Caco-2 (cell line): ENCODE results near the gene TRIM7. TPM values are rescaled to one million over a fixed set of nuclear protein-coding genes. Genes with fewer than 3 reads are reported as not detected.

Experiments used
- BruUV-seq: library from RNA; stranded (reverse); fragments of 400-500 nt; replicated peaks from 2 replicates; lab custom pipeline; 2021; lab: Mats Ljungman, UMichigan
- CTCF ChIA-PET: fragments of 300-600 bp; sonication (Branson Sonifier 250); formaldehyde crosslinking; loops from one replicate; lab custom pipeline; 2022; ENCODE audit warnings: antibody characterized with exemption; lab: Charles Lee
- POLR2A ChIA-PET: fragments of 300-600 bp; sonication (Branson Sonifier 250); formaldehyde crosslinking; loops from one replicate; lab custom pipeline; 2022; ENCODE audit warnings: antibody characterized with exemption; lab: Charles Lee
- DNase-seq, 2 experiments: peaks; one replicate each; pipeline versions ENCODE4 v3.0.0 to v3.0.0-alpha.2; 2020 to 2022
- H3K27me3 ChIP-seq: replicated peaks from 2 replicates; pipeline ENCODE4 v1.6.0; 2011; ENCODE audit warnings: low read length; ENCODE audit not compliant: control insufficient read depth, insufficient read depth
- H3K36me3 ChIP-seq: 2 replicates; pipeline ENCODE4 v1.5.1; 2011; ENCODE audit warnings: low read length; ENCODE audit not compliant: control insufficient read depth, insufficient read depth
- H3K4me1 ChIP-seq: fragments of 250-450 bp; sonication (Bioruptor Pico); 2 replicates; pipeline ENCODE4 v1.5.1; 2020; ENCODE audit warnings: mild to moderate bottlenecking
- H3K4me3 ChIP-seq: 2 replicates; pipeline ENCODE4 v1.5.1; 2011; ENCODE audit warnings: low read depth, mild to moderate bottlenecking, control low read depth, low read length
- H3K9me3 ChIP-seq: fragments of 250-450 bp; sonication (Bioruptor Pico); 2 replicates; pipeline ENCODE4 v1.5.1; 2020; ENCODE audit warnings: mild to moderate bottlenecking, moderate library complexity
- H3K27ac Mint-ChIP-seq: one replicate; pipeline ENCODE4 v1.8.0; 2022; ENCODE audit warnings: mixed read lengths; ENCODE audit not compliant: unreplicated experiment
- H3K27me3 Mint-ChIP-seq: one replicate; pipeline ENCODE4 v1.8.0; 2022; ENCODE audit warnings: mixed read lengths; ENCODE audit not compliant: insufficient read depth, unreplicated experiment
- H3K36me3 Mint-ChIP-seq: one replicate; pipeline ENCODE4 v1.8.0; 2022; ENCODE audit warnings: mild to moderate bottlenecking, mixed read lengths; ENCODE audit not compliant: insufficient read depth, unreplicated experiment
- H3K4me1 Mint-ChIP-seq: one replicate; pipeline ENCODE4 v1.8.0; 2022; ENCODE audit warnings: low read depth, mixed read lengths; ENCODE audit not compliant: unreplicated experiment
- H3K4me3 Mint-ChIP-seq: one replicate; pipeline ENCODE4 v1.8.0; 2022; ENCODE audit warnings: mild to moderate bottlenecking, moderate library complexity, mixed read lengths; ENCODE audit not compliant: unreplicated experiment
- H3K9me3 Mint-ChIP-seq: one replicate; pipeline ENCODE4 v1.8.0; 2022; ENCODE audit warnings: mixed read lengths; ENCODE audit not compliant: unreplicated experiment
- CTCF ChIP-seq, 2 experiments: fragments of 200-600 bp in 1 of 2; IDR thresholded peaks; 1 replicate in 1 of 2; 2 replicates in 1 of 2; pipeline versions ENCODE4 v1.5.1 to v1.8.0; 2011 to 2022; ENCODE audit warnings: antibody characterized with exemption in 1 of 2, control low read depth in 1 of 2, inconsistent platforms in 1 of 2, low read depth in 1 of 2, low read length in 1 of 2, mild to moderate bottlenecking in 1 of 2, moderate library complexity in 1 of 2; ENCODE audit not compliant: insufficient read depth in 1 of 2, severe bottlenecking in 1 of 2, unreplicated experiment in 1 of 2
- intact Hi-C: fragments of 100-400 bp; cut with micrococcal nuclease; formaldehyde crosslinking; loops from one replicate; pipeline ENCODE4 v1.10.0; 2022; ENCODE audit not compliant: unreplicated experiment
- total RNA-seq: library from RNA; stranded (reverse); gene quantifications from 2 replicates; pipeline ENCODE4 v1.2.3, GENCODE V29; 2022

The TRIM7 gene
- total RNA-seq, 1 experiment from 2014 or later, result 0.86 TPM

DNA sequence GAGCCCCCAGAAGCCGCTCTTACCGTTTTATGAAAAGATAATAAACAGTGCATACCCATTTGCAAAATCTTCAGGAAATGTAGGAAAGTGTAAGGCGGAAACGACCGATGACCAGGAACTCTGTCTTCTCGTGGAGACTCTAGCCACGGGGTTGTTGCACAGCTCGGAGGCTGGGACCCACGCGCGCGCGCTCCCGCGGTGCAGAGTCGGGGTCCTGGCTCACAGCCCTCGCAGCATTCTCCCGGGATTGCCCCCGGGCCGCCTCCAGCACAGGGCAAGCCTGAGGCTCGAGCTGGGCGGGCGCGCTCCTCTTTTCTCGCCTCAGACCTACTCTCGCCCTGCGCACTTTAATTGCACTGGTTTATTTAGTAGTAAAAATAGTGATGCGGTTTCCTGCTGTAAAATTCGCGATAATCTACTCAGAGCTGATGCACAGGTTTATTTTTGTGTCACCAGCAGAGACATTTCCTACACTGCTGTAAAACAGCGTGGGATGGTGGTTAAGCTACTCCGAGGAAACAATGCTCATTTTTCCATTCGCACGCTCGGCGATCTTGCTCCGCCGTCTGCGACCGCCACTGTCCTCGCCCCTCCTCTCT, 15.5 kb downstream of the TRIM7 start:
- Mint-ChIP-seq H3K27ac (peak overlapping the region; percentile 99), H3K4me1 (peaks cover 25% of the 10 kb centered on the region), H3K36me3 (peaks cover 65% of the 10 kb centered on the region), H3K4me3 (peak overlapping the region; percentile 91), H3K9me3 (no peaks in the 10 kb centered on the region), H3K27me3 (peaks cover 10% of the 10 kb centered on the region)
- peaks cover 8% of the 10 kb centered on the region for H3K4me1 ChIP-seq
- no peak for TF ChIP-seq CTCF (IDR thresholded peaks at IDR 0.05; ENCODE audit: insufficient read depth in 1 of 2, low read depth in 1 of 2, low read length in 1 of 2, severe bottlenecking in 1 of 2, unreplicated experiment in 1 of 2)
- ChIA-PET POLR2A (interaction anchor here (0.5 kb wide), 1 partner anchor 18 kb away, joined by 5 read pairs; no protein-coding TSS in a partner anchor), CTCF (no interaction called here)
- DNase-seq, result no peak
- no peaks in the 10 kb centered on the region for H3K27me3 ChIP-seq
- BruUV-seq, result no TSS peak
- no peaks in the 10 kb centered on the region for H3K9me3 ChIP-seq
- intact Hi-C loops, result loop anchor here (5.0 to 10.0 kb wide), 2 partner anchors 73 to 375 kb away; partner anchors contain the start of gene TRIM52
- H3K4me3 ChIP-seq, result peak overlapping the region; percentile 78
- no peaks in the 10 kb centered on the region for H3K36me3 ChIP-seq

DNA sequence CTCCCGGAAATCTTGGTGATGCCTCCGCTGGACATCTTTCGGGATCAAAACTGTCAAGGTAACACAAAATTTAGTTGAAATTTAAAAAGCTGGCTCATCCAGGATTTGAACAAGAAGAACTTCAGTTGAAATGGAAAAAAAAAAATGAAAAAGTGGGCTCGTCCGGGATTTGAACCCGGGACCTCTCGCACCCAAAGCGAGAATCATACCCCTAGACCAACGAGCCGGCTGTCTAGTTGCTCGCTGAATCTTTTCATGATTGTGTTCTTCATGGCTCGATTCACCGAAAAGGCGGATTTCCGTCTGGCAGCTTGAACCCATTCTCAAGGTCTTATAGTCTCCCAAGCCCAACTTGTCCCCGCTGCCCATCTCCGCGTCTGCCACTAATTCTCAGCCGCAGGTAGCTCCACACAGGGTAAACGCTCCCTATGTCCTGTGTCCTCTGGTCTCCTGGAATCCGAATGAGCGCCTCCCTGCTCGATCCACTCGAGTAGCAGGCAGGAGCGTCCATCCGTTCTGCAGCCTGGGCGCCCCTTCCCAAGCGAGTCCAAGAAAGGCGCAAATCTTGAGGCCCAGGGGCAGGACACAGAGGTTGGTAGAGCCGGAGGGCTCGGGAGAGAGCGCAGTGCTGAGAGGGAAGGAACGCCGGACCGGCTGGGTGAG, 16.2 kb downstream of the TRIM7 start:
- peak overlapping the region; percentile 99 for H3K27ac Mint-ChIP-seq
- CTCF ChIA-PET, result interaction anchor here (1.6 kb wide), 1 partner anchor 15 kb away, joined by 3 read pairs; no protein-coding TSS in a partner anchor

More for the DNA sequence above, 16.2 kb downstream of the TRIM7 start:
- peaks cover 10% of the 10 kb centered on the region for H3K27me3 Mint-ChIP-seq
- no peaks in the 10 kb centered on the region for H3K27me3 ChIP-seq
- no peaks in the 10 kb centered on the region for H3K36me3 ChIP-seq
- no peaks in the 10 kb centered on the region for H3K9me3 ChIP-seq
- intact Hi-C loops, result loop anchor here (5.0 to 10.0 kb wide), 2 partner anchors 73 to 374 kb away; partner anchors contain the start of gene TRIM52
- H3K9me3 Mint-ChIP-seq, result no peaks in the 10 kb centered on the region
- H3K36me3 Mint-ChIP-seq, result peaks cover 71% of the 10 kb centered on the region
- BruUV-seq, result no TSS peak
- H3K4me3 ChIP-seq, result peak overlapping the region; percentile 78
- peaks cover 25% of the 10 kb centered on the region for H3K4me1 Mint-ChIP-seq
- H3K4me3 Mint-ChIP-seq, result peak overlapping the region; percentile 91
- DNase-seq, result peak; percentile 81 to 83
- H3K4me1 ChIP-seq, result peaks cover 8% of the 10 kb centered on the region
- POLR2A ChIA-PET, result no interaction called here
- TF ChIP-seq CTCF (IDR thresholded peaks at IDR 0.05; ENCODE audit: insufficient read depth in 1 of 2, low read depth in 1 of 2, low read length in 1 of 2, severe bottlenecking in 1 of 2, unreplicated experiment in 1 of 2), result no peak
